T-helper 17 cell (primary cell): ENCODE measurements around the gene NUP210. TPM values are rescaled to one million over a fixed set of nuclear protein-coding genes. Genes with fewer than 3 reads are reported as not detected.

Experiments
- ATAC-seq: fragments of 150-1000 bp; cut with Tn5 transposase; 2 replicates; pipeline ENCODE4 v1.10.0; 2021; ENCODE audit warnings: mild to moderate bottlenecking, moderate library complexity
- DNase-seq, 3 donors: peaks; one replicate each; pipeline versions ENCODE4 v3.0.0 to v3.0.0-alpha.2; 2020 to 2021
- H3K9me3 ChIP-seq: one replicate; pipeline ENCODE4 v1.7.0; 2013; ENCODE audit warnings: low read length, mild to moderate bottlenecking; ENCODE audit not compliant: control insufficient read depth, poor library complexity, severe bottlenecking
- H3K27ac Mint-ChIP-seq: one replicate; pipeline ENCODE4 v1.8.0; 2022; ENCODE audit warnings: mild to moderate bottlenecking, moderate library complexity, mixed read lengths
- H3K27me3 Mint-ChIP-seq: one replicate; pipeline ENCODE4 v1.8.0; 2022; ENCODE audit warnings: mixed read lengths
- H3K36me3 Mint-ChIP-seq: one replicate; pipeline ENCODE4 v1.8.0; 2022; ENCODE audit warnings: low read depth, mixed read lengths
- H3K4me1 Mint-ChIP-seq: one replicate; pipeline ENCODE4 v1.8.0; 2022; ENCODE audit warnings: mild to moderate bottlenecking, mixed read lengths
- H3K4me3 Mint-ChIP-seq: one replicate; pipeline ENCODE4 v1.8.0; 2022; ENCODE audit warnings: mild to moderate bottlenecking, moderate library complexity, mixed read lengths
- total RNA-seq, 4 donors: library from RNA in 2 of 4; stranded (reverse) in 2 of 4; gene quantifications; one replicate each; pipeline ENCODE4 v1.2.3 and lab custom pipeline; 2022 to 2026

Gene NUP210
- total RNA-seq, 2 donors from 2014 or later = 125 to 137 TPM

DNA sequence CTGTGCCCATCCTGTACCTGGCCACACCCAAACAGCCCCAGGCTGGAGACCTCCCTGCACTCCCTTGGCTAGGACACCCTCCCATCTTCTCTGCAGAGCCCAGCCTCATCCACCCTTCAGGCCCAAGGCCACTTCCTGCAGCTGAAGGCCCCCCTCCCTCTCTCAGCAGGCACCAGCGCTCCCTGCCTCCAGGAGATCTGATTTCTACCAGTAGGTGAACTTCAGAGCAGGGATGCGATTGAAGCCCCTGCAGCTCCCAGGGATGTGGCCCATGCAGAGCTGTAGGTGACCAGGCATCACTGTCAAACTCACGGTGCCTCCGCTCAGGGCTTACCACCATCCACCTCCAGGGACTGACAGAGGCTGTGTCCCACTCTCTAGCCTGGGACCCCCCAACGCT, 96.3 kb downstream of the NUP210 start:
- ATAC-seq = no peak
- DNase-seq = no peak
- Mint-ChIP-seq H3K4me3 (no peak overlapping the region), H3K4me1 (peaks cover 2% of the 10 kb centered on the region), H3K27ac (no peak overlapping the region), H3K36me3 (peaks cover 6% of the 10 kb centered on the region), H3K27me3 (no peaks in the 10 kb centered on the region)
- no peaks in the 10 kb centered on the region for H3K9me3 ChIP-seq

DNA sequence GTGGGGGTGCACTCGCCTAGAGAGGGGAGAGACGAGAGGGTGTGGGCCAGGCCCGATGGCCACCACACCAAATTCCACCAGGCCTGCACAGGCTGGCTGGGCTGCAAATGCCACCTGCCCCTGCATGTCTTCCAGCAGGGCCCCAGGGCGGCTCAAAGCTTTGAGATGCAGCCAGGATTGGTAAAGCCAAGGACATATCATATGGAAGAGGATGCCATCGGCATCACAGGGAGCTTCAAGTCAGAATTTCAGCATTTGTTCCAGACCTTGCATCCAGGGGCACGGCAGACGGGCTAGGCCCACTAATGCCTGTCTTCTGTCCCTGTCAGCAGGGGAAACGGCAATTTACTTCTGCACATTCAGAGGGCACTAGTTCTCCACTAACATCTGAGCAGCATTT, 97.8 kb downstream of the NUP210 start:
- Mint-ChIP-seq H3K4me1 (peaks cover 2% of the 10 kb centered on the region), H3K4me3 (no peak overlapping the region), H3K27me3 (no peaks in the 10 kb centered on the region), H3K36me3 (peaks cover 11% of the 10 kb centered on the region), H3K27ac (no peak overlapping the region)
- DNase-seq (no peak), ATAC-seq (no peak)
- H3K9me3 ChIP-seq = no peaks in the 10 kb centered on the region

DNA sequence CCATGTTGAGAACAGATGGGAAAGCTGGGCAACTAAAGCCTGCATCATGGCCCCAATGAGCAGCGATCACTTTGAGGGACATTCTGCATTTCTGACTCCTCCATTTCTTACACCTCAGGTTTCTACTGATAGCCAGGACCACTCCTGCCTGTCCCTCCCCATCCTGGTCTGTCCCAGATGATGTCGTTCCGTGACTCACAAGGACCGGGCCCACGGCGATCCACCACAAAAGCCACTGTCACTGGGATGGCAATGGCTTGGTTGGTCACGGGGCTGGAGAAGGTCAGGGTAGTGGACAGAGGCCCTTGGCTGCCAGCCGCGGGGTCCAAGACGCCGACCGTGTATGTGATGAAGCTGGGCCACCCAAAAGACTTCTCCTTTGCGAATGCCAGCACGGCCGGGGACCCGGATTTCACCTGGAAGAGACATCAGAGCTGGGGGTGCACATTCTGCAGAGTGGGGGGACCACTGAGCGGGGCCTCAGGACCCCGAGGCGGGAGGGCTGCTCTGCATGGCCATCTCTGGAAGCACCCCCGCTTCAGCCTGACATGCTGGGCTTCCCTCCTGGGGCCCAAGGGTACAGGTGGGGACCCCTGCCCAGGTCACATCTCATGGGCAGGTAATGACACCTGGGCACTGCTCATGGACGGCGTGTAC, 100.4 kb downstream of the NUP210 start:
- no peaks in the 10 kb centered on the region for H3K9me3 ChIP-seq
- Mint-ChIP-seq H3K36me3 (peaks cover 11% of the 10 kb centered on the region), H3K27ac (no peak overlapping the region), H3K4me1 (no peaks in the 10 kb centered on the region), H3K4me3 (no peak overlapping the region), H3K27me3 (no peaks in the 10 kb centered on the region)
- DNase-seq (no peak), ATAC-seq (no peak)

DNA sequence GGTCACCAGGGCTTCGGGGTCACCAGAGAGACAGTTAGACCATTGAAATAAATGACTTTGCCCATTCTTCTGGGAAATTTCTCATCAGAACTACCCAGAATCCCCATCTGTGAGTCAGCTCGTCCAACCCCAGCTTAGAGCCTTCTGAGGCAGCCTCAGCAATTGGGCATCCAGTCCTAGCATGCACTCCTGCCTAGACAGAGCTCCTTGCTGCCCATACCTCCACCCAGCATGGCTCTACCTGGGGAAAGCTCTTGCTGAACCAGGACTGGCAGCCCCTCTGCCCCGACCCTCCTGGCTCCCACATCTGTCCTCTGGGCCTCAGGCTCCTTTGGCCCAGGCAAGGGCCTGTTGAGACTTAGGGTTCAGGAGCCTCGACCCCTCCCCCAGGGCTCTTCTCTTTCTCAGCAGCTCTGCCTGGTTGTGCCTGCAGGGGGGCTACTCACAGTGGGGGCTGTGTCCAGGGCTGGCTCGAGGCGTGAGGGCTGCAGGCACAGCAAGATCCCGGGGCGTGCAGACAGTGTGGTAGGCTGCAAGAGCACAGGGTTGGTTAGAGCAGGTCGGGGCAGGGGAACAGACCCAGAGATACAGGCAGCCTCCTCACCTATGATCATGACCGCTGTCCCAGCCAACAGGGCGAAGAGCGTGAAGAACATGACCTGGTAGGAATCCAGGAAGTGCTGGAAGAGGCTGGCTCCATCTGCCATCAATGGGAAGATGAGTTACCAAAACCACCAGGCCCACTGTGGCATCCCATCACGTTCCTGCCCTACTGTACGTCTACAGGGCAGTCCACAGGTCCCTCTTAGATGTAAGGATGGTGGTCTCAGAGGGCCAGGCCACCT, 101.3 kb downstream of the NUP210 start:
- Mint-ChIP-seq H3K4me1 (no peaks in the 10 kb centered on the region), H3K27ac (no peak overlapping the region), H3K36me3 (peaks cover 11% of the 10 kb centered on the region), H3K27me3 (no peaks in the 10 kb centered on the region), H3K4me3 (no peak overlapping the region)
- no peaks in the 10 kb centered on the region for H3K9me3 ChIP-seq
- no peak for DNase-seq
- no peak for ATAC-seq

DNA sequence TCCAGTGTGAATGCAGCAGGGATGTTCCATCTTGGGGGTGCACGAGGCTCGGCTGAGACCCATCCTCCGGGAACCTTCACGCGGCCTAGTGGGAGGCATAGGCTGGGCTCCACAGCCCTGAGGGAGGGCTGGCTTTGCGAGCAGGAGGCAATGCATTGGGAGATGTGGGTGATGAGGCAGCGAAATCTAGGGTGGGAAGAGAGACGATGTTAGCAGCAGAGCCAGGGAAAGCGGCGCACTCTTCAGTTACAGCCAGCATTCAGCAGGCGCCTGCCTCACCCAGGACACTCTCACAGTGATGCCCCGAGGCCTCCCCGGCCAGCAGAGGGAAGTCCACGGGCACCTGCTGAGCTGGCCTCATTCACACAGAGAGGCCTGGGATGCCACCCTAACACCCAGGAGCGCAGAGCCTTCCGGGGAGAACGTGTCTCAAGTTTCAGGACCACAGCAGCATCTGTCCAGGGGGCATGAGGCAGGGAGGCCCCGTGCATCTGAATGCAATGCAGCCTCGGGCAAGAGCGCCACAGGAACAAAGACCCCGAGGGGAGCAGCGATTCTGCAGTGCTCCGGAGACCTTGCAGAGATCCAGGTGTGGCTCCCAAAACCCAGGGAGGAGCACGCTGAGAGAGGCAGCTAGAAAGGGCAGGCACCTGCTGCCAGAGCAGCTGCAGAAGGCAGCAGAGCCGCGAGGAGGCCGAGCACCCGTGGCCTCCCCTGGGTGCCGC, 102.4 kb downstream of the NUP210 start:
- H3K4me1 Mint-ChIP-seq = no peaks in the 10 kb centered on the region
- no peaks in the 10 kb centered on the region for H3K9me3 ChIP-seq
- H3K27me3 Mint-ChIP-seq = no peaks in the 10 kb centered on the region
- H3K36me3 Mint-ChIP-seq = peaks cover 11% of the 10 kb centered on the region
- DNase-seq (no peak), ATAC-seq (no peak)
- H3K4me3 Mint-ChIP-seq = no peak overlapping the region
- peak overlapping the region; percentile 72 for H3K27ac Mint-ChIP-seq

DNA sequence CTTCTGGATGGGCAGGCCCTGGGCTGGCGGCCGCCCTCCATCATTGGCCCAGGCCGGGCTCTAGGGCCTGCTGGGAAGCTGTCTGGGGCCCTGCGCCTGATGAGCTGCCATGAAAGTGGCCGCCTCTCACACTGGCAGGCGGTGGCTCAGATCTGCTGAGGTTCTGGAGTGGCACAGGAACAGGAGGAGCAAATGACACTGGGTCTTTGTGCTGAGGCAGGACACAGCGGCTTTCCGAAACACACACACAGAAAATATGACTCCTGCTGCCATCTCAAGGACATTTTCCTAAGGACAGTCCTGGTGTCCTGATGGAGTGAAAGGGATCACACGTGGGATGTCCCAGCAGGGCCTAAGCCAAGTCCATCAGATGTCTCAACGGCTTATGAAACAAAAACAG, 103.5 kb downstream of the NUP210 start:
- no peak for ATAC-seq
- Mint-ChIP-seq H3K4me1 (no peaks in the 10 kb centered on the region), H3K36me3 (peaks cover 11% of the 10 kb centered on the region), H3K27me3 (no peaks in the 10 kb centered on the region), H3K4me3 (no peak overlapping the region), H3K27ac (no peak overlapping the region)
- no peaks in the 10 kb centered on the region for H3K9me3 ChIP-seq
- no peak for DNase-seq

DNA sequence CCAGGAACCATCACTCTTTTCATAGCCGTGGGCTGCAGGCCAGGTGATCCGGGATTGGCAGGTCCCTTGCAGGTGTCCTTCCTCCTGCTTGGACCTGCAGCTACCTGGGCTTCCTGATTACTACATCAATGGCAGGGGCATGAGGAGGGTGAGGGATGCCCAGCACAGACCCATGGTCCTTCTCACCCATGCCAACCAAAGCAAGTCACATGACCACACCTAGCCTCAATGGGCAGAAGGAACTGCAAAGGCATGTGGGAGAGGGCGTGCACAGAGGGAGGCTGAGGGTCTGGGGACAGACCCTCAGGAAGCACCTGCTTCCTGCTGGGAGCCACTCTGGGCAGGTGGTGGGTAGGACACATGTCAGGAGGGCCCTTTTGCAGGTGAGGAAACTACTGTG, 105.2 kb downstream of the NUP210 start:
- no peak for ATAC-seq
- Mint-ChIP-seq H3K27ac (no peak overlapping the region), H3K36me3 (peaks cover 11% of the 10 kb centered on the region), H3K4me1 (peaks cover 2% of the 10 kb centered on the region), H3K27me3 (no peaks in the 10 kb centered on the region), H3K4me3 (no peak overlapping the region)
- H3K9me3 ChIP-seq = no peaks in the 10 kb centered on the region
- no peak for DNase-seq

DNA sequence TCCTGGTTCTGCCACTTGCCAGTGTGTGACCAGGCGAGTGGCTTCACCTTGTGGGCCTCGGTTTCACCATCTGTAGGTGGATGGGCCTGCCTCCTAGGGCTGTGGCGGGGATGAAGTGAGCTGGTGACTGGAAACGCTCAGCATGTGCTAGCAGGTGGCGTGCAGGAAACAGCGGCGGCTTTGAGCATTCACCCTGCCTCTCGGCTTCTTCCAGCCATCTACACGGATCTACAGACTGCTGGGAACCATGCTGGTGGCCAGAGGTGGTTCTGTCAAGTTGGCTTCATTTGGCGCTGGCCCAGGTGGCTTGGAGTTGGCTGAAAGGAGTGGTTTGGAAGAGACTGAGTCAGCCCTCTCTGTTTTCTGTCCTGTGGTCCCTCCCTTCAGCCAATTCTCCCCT, 106.3 kb downstream of the NUP210 start:
- no peak for ATAC-seq
- no peaks in the 10 kb centered on the region for H3K9me3 ChIP-seq
- H3K4me1 Mint-ChIP-seq = peaks cover 2% of the 10 kb centered on the region
- H3K4me3 Mint-ChIP-seq = no peak overlapping the region
- peaks cover 9% of the 10 kb centered on the region for H3K36me3 Mint-ChIP-seq
- H3K27ac Mint-ChIP-seq = no peak overlapping the region
- no peak for DNase-seq
- no peaks in the 10 kb centered on the region for H3K27me3 Mint-ChIP-seq

DNA sequence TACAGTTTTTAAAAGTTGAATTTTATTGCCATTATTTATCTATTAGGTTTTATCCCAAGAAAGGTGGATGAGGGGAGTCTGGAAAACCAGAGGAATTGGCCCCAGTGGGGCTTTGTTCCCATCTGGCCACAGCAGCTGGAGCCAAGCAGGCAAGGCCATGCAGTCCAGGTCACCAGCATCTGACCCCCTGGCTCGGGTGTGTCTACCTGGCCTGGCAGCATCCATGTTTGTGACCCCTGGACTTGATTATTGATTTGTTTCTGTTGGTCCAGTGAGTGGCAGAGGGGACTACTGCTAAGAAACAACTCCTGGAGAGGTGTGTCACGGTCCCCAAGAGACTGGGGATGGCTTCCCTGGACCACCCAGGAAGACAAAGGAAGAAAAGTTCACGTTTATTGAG, 111.1 kb downstream of the NUP210 start:
- no peaks in the 10 kb centered on the region for H3K36me3 Mint-ChIP-seq
- H3K27me3 Mint-ChIP-seq = no peaks in the 10 kb centered on the region
- H3K4me3 Mint-ChIP-seq = no peak overlapping the region
- no peak overlapping the region for H3K27ac Mint-ChIP-seq
- H3K9me3 ChIP-seq = no peaks in the 10 kb centered on the region
- H3K4me1 Mint-ChIP-seq = peaks cover 11% of the 10 kb centered on the region
- DNase-seq = no peak
- ATAC-seq = no peak

DNA sequence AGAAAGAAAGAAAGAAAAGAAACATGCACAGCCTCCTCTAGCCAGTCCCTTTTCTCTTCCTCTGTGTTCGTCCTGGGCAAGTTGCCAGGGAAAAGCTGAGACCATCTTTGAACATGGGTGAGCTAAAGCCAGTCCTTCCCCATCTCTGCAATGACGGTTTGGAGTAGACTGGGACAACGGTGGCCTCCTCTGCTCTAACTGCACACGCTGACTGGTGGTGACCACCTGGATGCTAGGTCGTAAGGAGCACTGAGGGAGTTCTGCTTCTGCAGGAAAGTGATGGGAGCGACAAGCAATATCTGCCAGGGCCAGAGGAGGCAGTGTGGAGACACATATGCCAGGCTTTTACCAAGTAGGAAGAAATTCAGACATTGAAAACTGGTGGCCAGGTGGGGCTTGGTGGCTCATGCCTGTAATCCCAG, 111.7 kb downstream of the NUP210 start:
- H3K9me3 ChIP-seq = no peaks in the 10 kb centered on the region
- ATAC-seq (peak; percentile 63), DNase-seq (no peak)
- Mint-ChIP-seq H3K27ac (peak overlapping the region; percentile 62), H3K4me3 (no peak overlapping the region), H3K27me3 (no peaks in the 10 kb centered on the region), H3K4me1 (peaks cover 11% of the 10 kb centered on the region), H3K36me3 (no peaks in the 10 kb centered on the region)

DNA sequence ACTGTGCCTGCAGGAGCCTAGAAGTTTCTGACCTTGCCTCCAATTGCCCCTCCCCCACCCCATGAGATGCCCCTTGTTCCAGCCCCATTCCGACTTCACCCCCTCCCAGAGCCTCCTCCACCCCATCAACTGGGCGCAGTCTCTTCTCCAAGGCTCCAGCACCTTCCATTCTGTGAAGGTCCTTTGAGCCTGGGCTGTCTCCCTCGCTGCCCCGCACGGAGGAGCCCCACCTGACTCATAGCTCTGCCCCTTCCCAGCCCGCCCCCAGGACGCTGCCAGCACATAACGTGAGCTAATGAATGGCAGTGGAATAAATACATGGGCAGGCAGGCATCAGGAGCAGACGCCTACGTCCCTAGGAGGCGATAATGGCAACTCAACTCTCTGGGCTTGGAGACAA, 113.1 kb downstream of the NUP210 start:
- Mint-ChIP-seq H3K27ac (no peak overlapping the region), H3K36me3 (no peaks in the 10 kb centered on the region), H3K4me1 (peaks cover 11% of the 10 kb centered on the region), H3K4me3 (no peak overlapping the region), H3K27me3 (peaks cover 2% of the 10 kb centered on the region)
- DNase-seq (no peak), ATAC-seq (no peak)
- no peaks in the 10 kb centered on the region for H3K9me3 ChIP-seq

DNA sequence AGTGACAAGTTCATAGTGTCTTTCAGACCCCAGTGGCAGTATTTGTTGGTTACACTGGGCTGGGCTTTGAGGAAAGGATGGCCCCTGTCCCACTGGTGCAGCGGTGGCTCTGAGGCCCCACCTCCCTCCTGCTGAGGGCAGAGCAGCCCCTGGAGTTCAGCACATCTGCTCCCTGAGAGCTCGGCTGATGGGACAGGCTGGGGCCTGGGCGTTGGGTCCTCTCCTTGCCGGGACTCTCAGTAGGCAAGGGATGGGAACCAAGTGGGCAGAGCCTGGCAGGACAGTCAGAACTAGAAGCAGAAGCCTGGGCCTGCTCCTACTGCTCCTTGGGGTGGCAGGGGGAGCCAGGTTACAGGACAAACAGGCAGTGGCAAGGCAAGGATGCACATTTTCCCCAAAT, 114.5 kb downstream of the NUP210 start:
- H3K9me3 ChIP-seq = no peaks in the 10 kb centered on the region
- DNase-seq (no peak), ATAC-seq (no peak)
- no peaks in the 10 kb centered on the region for H3K36me3 Mint-ChIP-seq
- H3K27me3 Mint-ChIP-seq = peaks cover 14% of the 10 kb centered on the region
- H3K27ac Mint-ChIP-seq = no peak overlapping the region
- peaks cover 11% of the 10 kb centered on the region for H3K4me1 Mint-ChIP-seq
- no peak overlapping the region for H3K4me3 Mint-ChIP-seq

DNA sequence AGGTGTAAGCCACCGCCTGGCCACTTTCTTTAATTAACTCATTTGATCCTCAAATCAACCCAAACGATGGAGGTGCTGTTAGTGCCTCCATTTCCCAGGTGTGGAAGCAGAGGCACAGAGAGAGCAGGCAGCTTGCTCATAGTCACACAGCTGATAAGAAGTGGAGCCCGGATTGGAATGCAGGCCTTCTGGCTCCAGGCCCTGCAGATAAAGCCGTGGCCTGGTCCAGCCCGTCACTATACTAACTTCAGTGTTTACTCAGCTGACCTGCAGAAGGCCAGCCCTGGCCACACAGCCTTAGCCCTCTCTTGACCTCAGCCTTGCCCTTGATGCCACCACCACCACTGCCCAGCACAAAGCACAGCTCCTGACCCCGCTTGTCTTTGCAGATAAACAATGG, 116.7 kb downstream of the NUP210 start:
- H3K27me3 Mint-ChIP-seq = peaks cover 28% of the 10 kb centered on the region
- no peaks in the 10 kb centered on the region for H3K9me3 ChIP-seq
- no peak for ATAC-seq
- no peak for DNase-seq
- no peaks in the 10 kb centered on the region for H3K36me3 Mint-ChIP-seq
- H3K4me1 Mint-ChIP-seq = peaks cover 6% of the 10 kb centered on the region
- no peak overlapping the region for H3K27ac Mint-ChIP-seq
- no peak overlapping the region for H3K4me3 Mint-ChIP-seq
